Astrocyte (in vitro differentiated cells and primary cell): Measurements from ENCODE around the gene KRT12.

ENCODE experiments used
- CTCF ChIP-seq: IDR thresholded peaks from 2 replicates; pipeline ENCODE4 v1.5.1; 2011; ENCODE audit warnings: low read depth, mild to moderate bottlenecking, inconsistent platforms, low read length, moderate library complexity; ENCODE audit not compliant: insufficient read depth
- EZH2 ChIP-seq: IDR thresholded peaks from 2 replicates; pipeline ENCODE4 v1.6.1; 2012; ENCODE audit warnings: mild to moderate bottlenecking, low read length, inconsistent platforms; ENCODE audit not compliant: insufficient read depth

- TF ChIP-seq CTCF, result no peak
- TF ChIP-seq EZH2, result no peak
Measured at GRCh38 chr17:40830085-40830776, 36.8 kb downstream of the KRT12 start.
